Measurements from ENCODE around the gene SLAMF9.
"Not testable (repeated sequence)": the region's sequence is repeated elsewhere in the genome, so short reads cannot be mapped to it uniquely, and the experiment has no call there.

Gene SLAMF9

GRCh38 chr1:159920651-159921050 lies 33.4 kb downstream of the SLAMF9 start:
- DNase-seq (ENCODE audit: low spot score) = no peak

- no peak for DNase-seq (ENCODE audit: low spot score)
These were observed 33.8 kb downstream of the SLAMF9 start for GRCh38 chr1:159920202-159920601.

GRCh38 chr1:159919236-159919865 lies 34.7 kb downstream of the SLAMF9 start:
- DNase-seq (ENCODE audit: low spot score) = no peak

- no peak for DNase-seq (ENCODE audit: low spot score)
These were observed 35.5 kb downstream of the SLAMF9 start for GRCh38 chr1:159918352-159919200.

- DNase-seq (ENCODE audit: low spot score) = no peak
These were observed 36.3 kb downstream of the SLAMF9 start for GRCh38 chr1:159917533-159918351.

GRCh38 chr1:159916242-159917051 lies 37.6 kb downstream of the SLAMF9 start:
- no peak for DNase-seq (ENCODE audit: low spot score)

GRCh38 chr1:159915571-159916241 lies 38.3 kb downstream of the SLAMF9 start:
- DNase-seq (ENCODE audit: low spot score) = no peak

GRCh38 chr1:159914252-159915018 lies 39.6 kb downstream of the SLAMF9 start:
- no peak for DNase-seq (ENCODE audit: low spot score)

GRCh38 chr1:159913451-159914192 lies 40.4 kb downstream of the SLAMF9 start:
- DNase-seq (ENCODE audit: low spot score) = no peak

- DNase-seq (ENCODE audit: low spot score) = peak; percentile 16
These were observed 42.5 kb downstream of the SLAMF9 start for GRCh38 chr1:159911326-159912070.

GRCh38 chr1:159908031-159908940 lies 45.8 kb downstream of the SLAMF9 start:
- DNase-seq (ENCODE audit: low spot score) = no peak

- DNase-seq (ENCODE audit: low spot score) = no peak
These were observed 47.1 kb downstream of the SLAMF9 start for GRCh38 chr1:159906960-159907359.

GRCh38 chr1:159904036-159904435 lies 50.0 kb downstream of the SLAMF9 start:
- not testable (repeated sequence) for DNase-seq (ENCODE audit: low spot score)

GRCh38 chr1:159902541-159902940 lies 51.5 kb downstream of the SLAMF9 start:
- DNase-seq (ENCODE audit: low spot score) = no peak

All from CD4-positive, alpha-beta T cell treated with Interleukin-15 for 4 hours (primary cell).